ENCODE data around the gene SEPHS1.
A peak's percentile ranks its signal among the peaks of the same experiment; 100 is the strongest.

The SEPHS1 gene

DNA sequence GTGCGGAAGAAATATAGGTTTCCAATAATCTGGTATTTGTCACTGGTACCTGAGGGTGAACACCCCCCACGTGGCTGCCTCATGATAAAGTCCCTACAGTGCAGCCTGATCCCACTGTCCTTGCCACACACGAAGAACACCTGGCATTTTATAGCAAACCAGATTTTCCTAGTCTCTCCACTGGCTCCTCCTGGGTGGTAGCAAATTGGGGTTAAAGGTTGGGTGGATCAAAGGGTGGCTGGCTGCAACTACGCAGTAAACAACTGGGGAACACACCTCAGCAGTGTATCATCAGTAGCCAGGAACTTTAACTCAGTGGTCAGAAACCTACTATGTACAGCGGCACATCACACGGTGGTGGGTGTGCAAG is 10.3 kb downstream of the SEPHS1 start:
- Histone ChIP-seq H3K4me3 (replicated peaks; ENCODE audit: insufficient read depth, low read length) (no peak overlapping the region), H3K27me3 (ENCODE audit: insufficient read depth, poor library complexity, severe bottlenecking) (no peaks in the 10 kb centered on the region), H3K27ac (replicated peaks) (no peak overlapping the region)
- no peak for TF ChIP-seq SPI1 (IDR thresholded peaks at IDR 0.05; ENCODE audit: borderline replicate concordance, low read depth)
- TF ChIP-seq GABPA (IDR thresholded peaks at IDR 0.05; ENCODE audit: low read depth), result no peak
- no peak for TF ChIP-seq CTCF (IDR thresholded peaks at IDR 0.05; ENCODE audit: insufficient read depth, low read length)
- no peak for TF ChIP-seq POLR2AphosphoS5 (IDR thresholded peaks at IDR 0.05; ENCODE audit: low read depth)
- TF ChIP-seq REST (IDR thresholded peaks at IDR 0.05; ENCODE audit: insufficient replicate concordance, low read depth), result no peak
- no peak for DNase-seq (ENCODE audit: low read depth in 1 of 2, low spot score in 1 of 2)

- Histone ChIP-seq H3K4me3 (replicated peaks; ENCODE audit: insufficient read depth, low read length) (no peak overlapping the region), H3K27ac (replicated peaks) (no peak overlapping the region), H3K27me3 (ENCODE audit: insufficient read depth, poor library complexity, severe bottlenecking) (no peaks in the 10 kb centered on the region)
- TF ChIP-seq POLR2AphosphoS5 (IDR thresholded peaks at IDR 0.05; ENCODE audit: low read depth) (no peak), REST (IDR thresholded peaks at IDR 0.05; ENCODE audit: insufficient replicate concordance, low read depth) (no peak), SPI1 (IDR thresholded peaks at IDR 0.05; ENCODE audit: borderline replicate concordance, low read depth) (no peak), CTCF (IDR thresholded peaks at IDR 0.05; ENCODE audit: insufficient read depth, low read length) (no peak), GABPA (IDR thresholded peaks at IDR 0.05; ENCODE audit: low read depth) (no peak)
- DNase-seq (ENCODE audit: low read depth in 1 of 2, low spot score in 1 of 2), result no peak
Measured at GRCh38 chr10:13337128-13337826, 10.8 kb downstream of the SEPHS1 start.

DNA sequence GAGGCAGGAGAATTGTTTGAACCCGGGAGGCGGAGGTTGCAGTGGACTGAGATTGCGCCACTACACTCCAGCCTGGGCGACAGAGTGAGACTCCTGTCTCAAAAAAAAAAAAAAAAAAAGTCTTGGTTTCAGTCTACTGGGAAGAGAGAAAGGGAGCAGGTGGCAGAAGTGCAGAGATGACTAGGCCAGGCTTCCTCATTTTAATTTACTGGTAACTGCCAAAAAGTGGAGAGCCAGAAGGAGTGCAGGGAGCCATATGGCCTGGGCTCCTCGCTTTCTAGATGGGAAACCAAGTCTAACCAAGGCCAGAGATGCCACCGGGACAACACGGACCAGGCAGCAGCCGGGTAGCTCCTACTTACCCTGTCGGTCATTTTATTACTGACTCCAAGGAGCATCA is 12.2 kb downstream of the SEPHS1 start:
- Histone ChIP-seq H3K27ac (replicated peaks) (no peak overlapping the region), H3K4me3 (replicated peaks; ENCODE audit: insufficient read depth, low read length) (no peak overlapping the region), H3K27me3 (ENCODE audit: insufficient read depth, poor library complexity, severe bottlenecking) (no peaks in the 10 kb centered on the region)
- no peak for DNase-seq (ENCODE audit: low read depth in 1 of 2, low spot score in 1 of 2)
- TF ChIP-seq SPI1 (IDR thresholded peaks at IDR 0.05; ENCODE audit: borderline replicate concordance, low read depth), result peak; percentile 55; the same call in 1 of the 2 replicates
- no peak for TF ChIP-seq CTCF (IDR thresholded peaks at IDR 0.05; ENCODE audit: insufficient read depth, low read length)
- TF ChIP-seq GABPA (IDR thresholded peaks at IDR 0.05; ENCODE audit: low read depth), result no peak

- TF ChIP-seq REST (IDR thresholded peaks at IDR 0.05; ENCODE audit: insufficient replicate concordance, low read depth), result no peak
- TF ChIP-seq CTCF (IDR thresholded peaks at IDR 0.05; ENCODE audit: insufficient read depth, low read length), result no peak
- TF ChIP-seq POLR2AphosphoS5 (IDR thresholded peaks at IDR 0.05; ENCODE audit: low read depth), result no peak
- no peak for TF ChIP-seq SPI1 (IDR thresholded peaks at IDR 0.05; ENCODE audit: borderline replicate concordance, low read depth)
- TF ChIP-seq GABPA (IDR thresholded peaks at IDR 0.05; ENCODE audit: low read depth), result no peak
- Histone ChIP-seq H3K27me3 (ENCODE audit: insufficient read depth, poor library complexity, severe bottlenecking) (no peaks in the 10 kb centered on the region), H3K4me3 (replicated peaks; ENCODE audit: insufficient read depth, low read length) (no peak overlapping the region), H3K27ac (replicated peaks) (no peak overlapping the region)
- no peak for DNase-seq (ENCODE audit: low read depth in 1 of 2, low spot score in 1 of 2)
Measured at GRCh38 chr10:13334556-13334955, 13.5 kb downstream of the SEPHS1 start.

All from HL-60 (cell line).